ENCODE data around the gene TMEM94.

TMEM94 gene

GRCh38 chr17:75486951-75487350, 30.5 kb downstream of the TMEM94 start:
- H3K4me3 ChIP-seq (ENCODE audit: low read depth, low read length), result no peak overlapping the region
- no peak for TF ChIP-seq CTCF (IDR thresholded peaks at IDR 0.05; ENCODE audit: insufficient read depth, low read depth, low read length, missing control alignments)
- no peak for DNase-seq (ENCODE audit: low read depth)

GRCh38 chr17:75487351-75488070, 31.1 kb downstream of the TMEM94 start:
- DNase-seq (ENCODE audit: low read depth), result peak; percentile 61
- H3K4me3 ChIP-seq (ENCODE audit: low read depth, low read length), result no peak overlapping the region
- no peak for TF ChIP-seq CTCF (IDR thresholded peaks at IDR 0.05; ENCODE audit: insufficient read depth, low read depth, low read length, missing control alignments)

- TF ChIP-seq CTCF (IDR thresholded peaks at IDR 0.05; ENCODE audit: insufficient read depth, low read depth, low read length, missing control alignments), result no peak
- no peak for DNase-seq (ENCODE audit: low read depth)
- H3K4me3 ChIP-seq (ENCODE audit: low read depth, low read length), result no peak overlapping the region
Observed at GRCh38 chr17:75488693-75489510, 32.5 kb downstream of the TMEM94 start.

- H3K4me3 ChIP-seq (ENCODE audit: low read depth, low read length), result no peak overlapping the region
- DNase-seq (ENCODE audit: low read depth), result no peak
- no peak for TF ChIP-seq CTCF (IDR thresholded peaks at IDR 0.05; ENCODE audit: insufficient read depth, low read depth, low read length, missing control alignments)
Observed at GRCh38 chr17:75489511-75489955, 33.1 kb downstream of the TMEM94 start.

- DNase-seq (ENCODE audit: low read depth), result no peak
- H3K4me3 ChIP-seq (ENCODE audit: low read depth, low read length), result no peak overlapping the region
- no peak for TF ChIP-seq CTCF (IDR thresholded peaks at IDR 0.05; ENCODE audit: insufficient read depth, low read depth, low read length, missing control alignments)
Observed at GRCh38 chr17:75490173-75490743, 33.8 kb downstream of the TMEM94 start.

GRCh38 chr17:75490953-75491649, 34.7 kb downstream of the TMEM94 start:
- H3K4me3 ChIP-seq (ENCODE audit: low read depth, low read length), result no peak overlapping the region
- DNase-seq (ENCODE audit: low read depth), result no peak
- no peak for TF ChIP-seq CTCF (IDR thresholded peaks at IDR 0.05; ENCODE audit: insufficient read depth, low read depth, low read length, missing control alignments)
